K562 (cell line): ENCODE measurements around the gene SCN5A. TPM values are rescaled to one million over a fixed set of nuclear protein-coding genes. Genes with fewer than 3 reads are reported as not detected.

ENCODE experiments used
- ATAC-seq: fragments of 200-7000 bp; cut with Tn5 transposase; 3 replicates; pipeline ENCODE4 v1.9.1; 2020; ENCODE audit warnings: moderate library complexity
- BruUV-seq: library from RNA; stranded (reverse); fragments of 400-500 nt; replicated peaks from 2 replicates; lab custom pipeline; 2021; lab: Mats Ljungman, UMichigan
- CTCF ChIA-PET: fragments of 300-600 bp; formaldehyde crosslinking; extraction: SDS; loops from one replicate; lab custom pipeline; 2021; ENCODE audit warnings: low intra/inter-chr PET ratio; lab: Yijun Ruan, JAX
- POLR2A ChIA-PET: fragments of 300-600, 350-650 bp; sonication (Branson Sonifier 250); formaldehyde crosslinking; extraction: SDS; loops from one replicate; lab custom pipeline; 2021; ENCODE audit warnings: antibody characterized with exemption, inconsistent platforms; lab: Yijun Ruan, JAX
- DNase-seq, 4 experiments: peaks; one replicate each; pipeline versions ENCODE4 v3.0.0 to v3.0.0-alpha.2; 2011 to 2018; ENCODE audit warnings: low spot score in 3 of 4, mixed read lengths in 3 of 4; ENCODE audit errors: extremely low read depth in 1 of 4
- FAIRE-seq: peaks from 2 replicates; lab custom pipeline; 2011; peaks lifted over from hg19 to GRCh38; lab: Jason Lieb, UNC
- H2AFZ ChIP-seq: 2 replicates; pipeline ENCODE4 v1.6.0; 2011; ENCODE audit warnings: low read depth, low read length, control low read depth, inconsistent platforms
- H3K27ac ChIP-seq: fragments of 200-600 bp; 3 replicates; pipeline ENCODE4 v1.8.0; 2011; ENCODE audit warnings: low read depth, mild to moderate bottlenecking, control low read depth, inconsistent platforms, low read length, moderate library complexity, mixed read lengths; ENCODE audit errors: extremely low read depth
- H3K27me3 ChIP-seq, 2 experiments: fragments of 300-600 bp in 1 of 2; 2 replicates in 1 of 2; 3 replicates in 1 of 2; pipeline versions ENCODE4 v1.6.0 to v1.8.0; 2011; ENCODE audit warnings: inconsistent platforms in 2 of 2, low read length in 2 of 2, mild to moderate bottlenecking in 1 of 2, mixed read lengths in 1 of 2, moderate library complexity in 1 of 2; ENCODE audit not compliant: control insufficient read depth in 2 of 2, insufficient read depth in 2 of 2
- H3K36me3 ChIP-seq: fragments of 300-600 bp; 3 replicates; pipeline ENCODE4 v1.8.0; 2011; ENCODE audit warnings: mild to moderate bottlenecking, low read length, inconsistent platforms; ENCODE audit not compliant: control insufficient read depth, insufficient read depth
- H3K4me1 ChIP-seq, 2 experiments: fragments of 200-600 bp in 1 of 2; replicated peaks in 1 of 2; 2 replicates in 1 of 2; 3 replicates in 1 of 2; pipeline versions ENCODE4 v1.5.1 to v1.8.0; 2011; ENCODE audit warnings: inconsistent platforms in 2 of 2, low read length in 2 of 2, mild to moderate bottlenecking in 1 of 2, mixed read lengths in 1 of 2, moderate library complexity in 1 of 2; ENCODE audit not compliant: control insufficient read depth in 2 of 2, insufficient read depth in 2 of 2
- H3K4me2 ChIP-seq: 2 replicates; pipeline ENCODE4 v1.6.1; 2011; ENCODE audit warnings: low read length, control low read depth, inconsistent platforms, mixed read lengths; ENCODE audit not compliant: insufficient read depth
- H3K4me3 ChIP-seq: fragments of 200-600 bp; sonication (generic), shearing (Covaris generic); 2 replicates; pipeline ENCODE4 v1.5.1; 2016; ENCODE audit warnings: control low read depth, inconsistent platforms
- H3K79me2 ChIP-seq: fragments of 200-600 bp; 3 replicates; pipeline ENCODE4 v1.8.0; 2011; ENCODE audit warnings: low read length, inconsistent platforms; ENCODE audit not compliant: control insufficient read depth, insufficient read depth
- H3K9ac ChIP-seq, 2 experiments: 2 replicates each; pipeline versions ENCODE4 v1.6.0 to v1.6.1; 2011; ENCODE audit warnings: low read depth in 2 of 2, low read length in 2 of 2, control low read depth in 1 of 2, inconsistent platforms in 1 of 2, mild to moderate bottlenecking in 1 of 2, mixed read lengths in 1 of 2; ENCODE audit not compliant: insufficient read depth in 1 of 2
- H3K9me1 ChIP-seq: one replicate; pipeline ENCODE4 v1.6.0; 2011; ENCODE audit warnings: inconsistent platforms, mild to moderate bottlenecking, low read length, moderate library complexity; ENCODE audit not compliant: control insufficient read depth, insufficient read depth
- H3K9me3 ChIP-seq: replicated peaks from 2 replicates; pipeline ENCODE4 v1.5.1; 2011; ENCODE audit warnings: low read depth, low read length, inconsistent platforms; ENCODE audit not compliant: control insufficient read depth, insufficient read depth
- H4K20me1 ChIP-seq: replicated peaks from 2 replicates; pipeline ENCODE4 v1.6.1; 2011; ENCODE audit warnings: low read length, inconsistent platforms, mixed read lengths; ENCODE audit not compliant: control insufficient read depth, insufficient read depth
- ATF7 ChIP-seq: fragments of 450-650 bp; IDR thresholded peaks from 2 replicates; pipeline ENCODE4 v1.7.1; 2014; ENCODE audit warnings: mild to moderate bottlenecking, moderate library complexity
- NRF1 ChIP-seq, 2 experiments: fragments of 450-650 bp; IDR thresholded peaks in 1 of 2; conservative IDR thresholded peaks in 1 of 2; 2 replicates each; pipeline ENCODE4 v1.6.1; 2014; ENCODE audit warnings: mild to moderate bottlenecking in 2 of 2
- PHF20 ChIP-seq: fragments of 450-650 bp; IDR thresholded peaks from 2 replicates; pipeline ENCODE4 v1.6.1; 2018; ENCODE audit not compliant: partially characterized antibody
- TSC22D4 ChIP-seq: fragments of 450-650 bp; IDR thresholded peaks from 2 replicates; pipeline ENCODE4 v1.6.1; 2016; ENCODE audit warnings: missing genetic modification characterization, missing biosample characterization, control low read depth
- ZNF140 ChIP-seq: fragments of 250-450 bp; sonication (Bioruptor Pico); IDR thresholded peaks from 2 replicates; pipeline ENCODE4 v1.8.0; 2021; ENCODE audit warnings: moderate library complexity, mild to moderate bottlenecking, inconsistent platforms
- ZNF444 ChIP-seq: fragments of 250-450 bp; sonication (Bioruptor Pico); IDR thresholded peaks from 2 replicates; pipeline ENCODE4 v1.4.0; 2020; ENCODE audit warnings: mild to moderate bottlenecking, moderate library complexity
- ZNF551 ChIP-seq: fragments of 250-450 bp; sonication (Bioruptor Pico); IDR thresholded peaks from 2 replicates; pipeline ENCODE4 v1.5.0; 2021; ENCODE audit warnings: mild to moderate bottlenecking, moderate library complexity
- WGBS: fragments of 100-300 bp; shearing (Covaris generic); methylation state at CpG from one replicate; pipeline ENCODE4 v1.1.6; 2016; ENCODE audit warnings: low coverage, mixed read lengths; ENCODE audit not compliant: insufficient coverage; ENCODE audit errors: missing lambda C conversion rate; 5-methylcytosine and 5-hydroxymethylcytosine counted together
- in situ Hi-C: fragments of 300-500 bp; cut with MboI; formaldehyde crosslinking; loops from 4 replicates; pipeline ENCODE4 v1.15.0; 2018; ENCODE audit warnings: inconsistent platforms, mixed read lengths
- intact Hi-C: fragments of 100-400 bp; cut with micrococcal nuclease; formaldehyde crosslinking; loops from 2 replicates; pipeline ENCODE4 v1.14.2; 2022
- polyA plus RNA-seq, 8 experiments: library from polyadenylated mRNA; depleted of rRNA in 4 of 8; stranded (reverse) in 5 of 8; unstranded in 3 of 8; fragments of >200 nt; fragmentation: Nextera tagmentation in 2 of 8; fragmentation: Illumina TruSeq in 1 of 8; extraction: Ambion mirVana in 2 of 8; extraction: Trizol in 1 of 8; gene quantifications; 2 replicates each; pipeline versions ENCODE4 v1.2.1 to v1.2.3, GENCODE V29; 2011 to 2014; ENCODE audit warnings: inconsistent platforms in 1 of 8, missing spikeins in 1 of 8
- total RNA-seq, 7 experiments: library from RNA; depleted of rRNA in 6 of 7; stranded (reverse); fragments of >200 nt in 6 of 7; fragmentation: Illumina TruSeq in 2 of 7; extraction: Trizol in 2 of 7; gene quantifications; 2 replicates each; pipeline versions ENCODE4 v1.2.1 to v1.2.3, GENCODE V29; 2011 to 2021; ENCODE audit warnings: low replicate concordance in 1 of 7

SCN5A gene
- total and polyA plus RNA-seq, 9 of the 15 experiments (the other 6 are each of a cell fraction or from before 2014, with no cell fraction given), result 0.07 to 1.4 (median 0.21) TPM; not detected in 2

- no peak for FAIRE-seq
- Histone ChIP-seq H3K36me3 (no peaks in the 10 kb centered on the region), H3K9me3 (no peaks in the 10 kb centered on the region), H3K79me2 (no peaks in the 10 kb centered on the region), H3K9me1 (no peaks in the 10 kb centered on the region), H4K20me1 (0 out of 2 replicates have a peak, but pooled peaks cover 3% of the 10 kb centered on the region), H3K4me3 (no peak overlapping the region), H3K27ac (no peak overlapping the region), H3K27me3 (peaks cover 27 to 56% of the 10 kb centered on the region in 2 experiments; a peak in 4 of 5 replicates), H3K4me1 (peaks cover 0 to 8% of the 10 kb centered on the region in 2 experiments; a peak in 1 of 5 replicates), H2AFZ (no peak overlapping the region), H3K9ac (no peak overlapping the region), H3K4me2 (no peak overlapping the region)
- 9% methylated on average over 9 of the region's 9 CpGs for WGBS
- TF ChIP-seq ZNF551 (CRISPR knock-in tag) (no peak), NRF1 (conservative IDR thresholded peaks at IDR 0.05 in 1 of 2, IDR thresholded peaks at IDR 0.05 in 1 of 2) (no peak), PHF20 (no peak), ZNF140 (CRISPR knock-in tag) (no peak), ATF7 (peak; percentile 28; the same call in 1 of the 2 replicates), TSC22D4 (tag) (no peak), ZNF444 (no peak)
- CTCF ChIA-PET, result no interaction called here
- POLR2A ChIA-PET, result interaction anchor here (0.6 to 0.9 kb wide), 2 partner anchors 8 to 23 kb away, joined by 3 to 4 read pairs; no protein-coding TSS in a partner anchor
- intact Hi-C loops (no loop called here), in situ Hi-C loops (no loop called here)
- DNase-seq, result no peak
- no TSS peak for BruUV-seq
- 0 out of 3 replicates have a peak, but pooled peaks have one; percentile 15 for ATAC-seq
Observed at GRCh38 chr3:38541806-38542205, 107.7 kb downstream of the SCN5A start.
